GM13976 (cell line): Measurements from ENCODE around the gene ZNF334.

Experiments used
- DNase-seq: peaks from one replicate; pipeline ENCODE4 v3.0.0; 2012; ENCODE audit warnings: low spot score
- CTCF ChIP-seq: IDR thresholded peaks from 2 replicates; pipeline ENCODE4 v1.5.1; 2012; ENCODE audit warnings: borderline replicate concordance, mild to moderate bottlenecking; ENCODE audit not compliant: insufficient read depth; ENCODE audit errors: extremely low read depth, missing control alignments, control extremely low read depth
- in situ Hi-C: fragments of 300-500 bp; cut with MboI; formaldehyde crosslinking; loops from one replicate; pipeline ENCODE4 v1.12.0; 2022; ENCODE audit warnings: low sequenced_read_pairs, mixed read lengths, inconsistent platforms; ENCODE audit not compliant: unreplicated experiment

ZNF334 gene

GRCh38 chr20:46482864-46483263 lies 30.5 kb downstream of the ZNF334 start:
- no peak for DNase-seq
- TF ChIP-seq CTCF: no peak
- in situ Hi-C loops: no loop called here

DNA sequence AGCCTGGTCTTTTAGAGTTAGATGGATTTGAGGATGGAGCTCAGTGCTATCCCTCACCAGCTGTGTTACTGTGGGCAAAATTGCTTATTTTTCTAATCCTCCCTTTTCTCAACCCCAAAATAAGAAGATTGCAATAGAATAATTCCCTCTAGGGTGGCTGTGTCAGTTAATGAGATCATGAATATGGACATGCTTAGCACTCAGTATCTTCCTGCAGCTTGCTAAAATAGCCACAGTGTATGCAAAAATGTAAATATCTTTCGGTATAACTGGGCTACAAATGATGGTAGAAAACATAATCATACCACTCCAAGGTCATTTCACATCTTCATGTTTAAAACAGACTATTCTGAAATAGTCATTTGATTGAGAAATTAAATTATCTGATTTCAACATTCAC lies 35.7 kb downstream of the ZNF334 start:
- TF ChIP-seq CTCF: no peak
- in situ Hi-C loops: no loop called here
- no peak for DNase-seq

GRCh38 chr20:46477225-46477624 lies 36.1 kb downstream of the ZNF334 start:
- TF ChIP-seq CTCF: no peak
- in situ Hi-C loops: no loop called here
- no peak for DNase-seq

- DNase-seq: no peak
- in situ Hi-C loops: no loop called here
These were observed 44.9 kb downstream of the ZNF334 start for GRCh38 chr20:46468508-46468907.

DNA sequence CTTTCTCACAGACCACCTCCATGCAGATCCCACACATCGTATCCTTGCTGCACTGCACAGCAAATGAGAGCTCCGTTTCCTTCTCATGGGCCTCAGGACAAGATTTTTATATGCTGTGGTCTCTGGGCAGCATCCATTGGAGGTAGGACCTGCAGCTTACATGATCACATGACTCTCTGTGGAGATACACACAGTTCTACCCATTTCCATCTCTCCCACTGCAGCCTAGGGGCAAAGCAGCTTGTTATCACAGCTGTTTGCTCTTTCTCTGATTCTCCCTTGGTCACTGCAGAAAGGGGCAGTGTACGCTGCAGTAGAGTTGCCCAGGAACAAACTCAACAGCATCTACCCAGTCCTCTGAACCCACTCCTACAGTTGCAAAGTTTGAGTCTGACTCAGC lies 48.9 kb downstream of the ZNF334 start:
- in situ Hi-C loops: no loop called here
- TF ChIP-seq CTCF: no peak
- DNase-seq: no peak

More at GRCh38 chr20:46468508-46468907, 44.9 kb downstream of the ZNF334 start:
- TF ChIP-seq CTCF: no peak

GRCh38 chr20:46463852-46464251 lies 49.5 kb downstream of the ZNF334 start:
- DNase-seq: no peak
- TF ChIP-seq CTCF: no peak
- in situ Hi-C loops: no loop called here

DNA sequence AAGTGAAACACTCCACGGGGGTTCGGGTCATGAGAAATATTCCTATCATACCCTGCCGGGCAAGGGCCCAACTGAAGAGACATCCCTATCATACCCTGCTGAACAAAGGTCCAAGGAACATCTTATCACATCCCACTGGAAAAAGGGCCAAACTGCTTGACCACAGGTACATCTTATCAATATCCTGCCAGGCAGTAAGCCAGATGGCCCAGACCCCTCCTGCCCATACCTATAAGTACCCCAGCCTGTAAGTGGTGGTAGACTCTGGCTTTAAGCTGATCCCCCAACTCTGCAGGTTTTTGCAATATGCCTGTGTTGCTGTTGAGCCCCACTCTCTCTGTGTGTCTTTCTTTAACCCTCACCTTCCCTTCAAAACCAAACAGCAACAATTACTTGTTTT lies 51.6 kb downstream of the ZNF334 start:
- TF ChIP-seq CTCF: no peak
- no peak for DNase-seq
- in situ Hi-C loops: no loop called here
